Measurements from ENCODE around the gene BAHCC1. TPM values are rescaled to one million over a fixed set of nuclear protein-coding genes. Genes with fewer than 3 reads are reported as not detected.

Gene BAHCC1
- total RNA-seq, 1 experiment from 2014 or later: 29.8 TPM

GRCh38 chr17:81402530-81402941, 7.3 kb downstream of the BAHCC1 start:
- H3K4me3 Mint-ChIP-seq: peak overlapping the region; percentile 74
- H3K36me3 Mint-ChIP-seq: no peaks in the 10 kb centered on the region
- peak overlapping the region; percentile 68; the same call in 1 of the 2 replicates for H3K27ac Mint-ChIP-seq
- peak; percentile 64; the same call in 1 of the 2 replicates for TF ChIP-seq GTF2I (CRISPR knock-in tag; conservative IDR thresholded peaks at IDR 0.05)
- no peak for TF ChIP-seq SMAD4 (CRISPR knock-in tag; IDR thresholded peaks at IDR 0.05)
- ChIA-PET POLR2A (interaction anchor here (0.7 kb wide), 1 partner anchor 108 kb away, joined by 3 read pairs; no protein-coding TSS in a partner anchor), CTCF (interaction anchor here (1.0 to 4.0 kb wide), 7 partner anchors 16 to 111 kb away, joined by 3 to 22 read pairs (median 6); no protein-coding TSS in a partner anchor)
- no peaks in the 10 kb centered on the region for H3K9me3 Mint-ChIP-seq
- DNase-seq (ENCODE audit: low spot score) (peak; percentile 33), ATAC-seq (no peak)
- H3K4me1 Mint-ChIP-seq: peaks cover 71% of the 10 kb centered on the region
- H3K27me3 Mint-ChIP-seq (ENCODE audit: low read depth): peaks cover 89% of the 10 kb centered on the region

- Mint-ChIP-seq H3K27ac (peak overlapping the region; percentile 68; the same call in 1 of the 2 replicates), H3K9me3 (no peaks in the 10 kb centered on the region), H3K27me3 (ENCODE audit: low read depth) (peaks cover 89% of the 10 kb centered on the region), H3K36me3 (no peaks in the 10 kb centered on the region), H3K4me1 (peaks cover 66% of the 10 kb centered on the region), H3K4me3 (peak overlapping the region; percentile 24; the same call in 1 of the 2 replicates)
- ChIA-PET POLR2A (interaction anchor here (0.6 to 1.0 kb wide), 3 partner anchors 8 to 934 kb away, joined by 3 read pairs; partner anchors contain the start of gene BAHCC1), CTCF (interaction anchor here (1.0 to 4.0 kb wide), 6 partner anchors 15 to 111 kb away, joined by 3 to 22 read pairs (median 8); no protein-coding TSS in a partner anchor)
- DNase-seq (ENCODE audit: low spot score) (peak; percentile 42), ATAC-seq (peak; percentile 10; the same call in 1 of the 2 replicates)
- TF ChIP-seq MAX (CRISPR knock-in tag; IDR thresholded peaks at IDR 0.05) (peak; percentile 23; the same call in 1 of the 2 replicates), E2F1 (CRISPR knock-in tag; IDR thresholded peaks at IDR 0.05) (no peak)
These were observed 7.8 kb downstream of the BAHCC1 start for GRCh38 chr17:81402981-81403467.

- Mint-ChIP-seq H3K36me3 (no peaks in the 10 kb centered on the region), H3K9me3 (no peaks in the 10 kb centered on the region), H3K27me3 (ENCODE audit: low read depth) (peaks cover 83% of the 10 kb centered on the region), H3K4me1 (peaks cover 63% of the 10 kb centered on the region), H3K27ac (no peak overlapping the region), H3K4me3 (0 out of 2 replicates have a peak overlapping the region, but pooled peaks have one; percentile 24)
- ChIA-PET CTCF (interaction anchor here (0.6 to 4.0 kb wide), 6 partner anchors 9 to 149 kb away, joined by 3 to 22 read pairs (median 4); partner anchors contain the start of gene BAHCC1), POLR2A (interaction anchor here (0.6 to 1.0 kb wide), 3 partner anchors 9 to 933 kb away, joined by 3 read pairs; partner anchors contain the start of gene BAHCC1)
- no peak for TF ChIP-seq ZNF512 (CRISPR knock-in tag; IDR thresholded peaks at IDR 0.05; ENCODE audit: borderline replicate concordance)
- no peak for TF ChIP-seq MAX (CRISPR knock-in tag; IDR thresholded peaks at IDR 0.05)
- TF ChIP-seq AR (CRISPR knock-in tag; IDR thresholded peaks at IDR 0.05): no peak
- TF ChIP-seq GABPB1 (CRISPR knock-in tag; IDR thresholded peaks at IDR 0.05): no peak
- no peak for TF ChIP-seq MXD4 (CRISPR knock-in tag; IDR thresholded peaks at IDR 0.05; ENCODE audit: borderline replicate concordance)
- no peak for TF ChIP-seq TEAD4 (CRISPR knock-in tag; IDR thresholded peaks at IDR 0.05)
- TF ChIP-seq ATF2 (CRISPR knock-in tag; IDR thresholded peaks at IDR 0.05; ENCODE audit: borderline replicate concordance, low read depth): no peak
- no peak for TF ChIP-seq ATF3 (CRISPR knock-in tag; conservative IDR thresholded peaks at IDR 0.05)
- no peak for TF ChIP-seq FOXK1 (CRISPR knock-in tag; IDR thresholded peaks at IDR 0.05)
- TF ChIP-seq OVOL2 (CRISPR knock-in tag; IDR thresholded peaks at IDR 0.05; ENCODE audit: borderline replicate concordance): no peak
- TF ChIP-seq NFYB (CRISPR knock-in tag; conservative IDR thresholded peaks at IDR 0.05; ENCODE audit: low read depth): no peak
- no peak for ATAC-seq
- no peak for DNase-seq (ENCODE audit: low spot score)
These were observed 8.6 kb downstream of the BAHCC1 start for GRCh38 chr17:81403671-81404534.
